ENCODE measurements around the gene CACNA2D1. TPM values are rescaled to one million over a fixed set of nuclear protein-coding genes. Genes with fewer than 3 reads are reported as not detected.

CACNA2D1 gene
- total RNA-seq, 1 experiment from 2014 or later: 36.2 TPM

- no peak overlapping the region for H3K27ac ChIP-seq (ENCODE audit: insufficient read length, low read depth, low read length)
- no peak overlapping the region for H4K5ac ChIP-seq (ENCODE audit: insufficient read length, low read depth, low read length)
- no peak overlapping the region for H4K91ac ChIP-seq (ENCODE audit: insufficient read length, low read depth, low read length)
- no peak overlapping the region for H2BK5ac ChIP-seq (ENCODE audit: insufficient read length, low read length)
- H3K79me2 ChIP-seq (ENCODE audit: insufficient read depth, low read length): no peaks in the 10 kb centered on the region
- H3K56ac ChIP-seq (ENCODE audit: insufficient read length, low read depth, low read length): no peak overlapping the region
- Mint-ChIP-seq H3K27ac (no peak overlapping the region; a peak in 1 of 7 replicates), H3K9me3 (no peaks in the 10 kb centered on the region), H3K4me3 (no peak overlapping the region), H3K4me1 (peaks cover 10 to 13% of the 10 kb centered on the region in 2 experiments), H3K27me3 (ENCODE audit: low read depth) (no peaks in the 10 kb centered on the region), H3K36me3 (ENCODE audit: insufficient read depth in 1 of 3, low read depth in 3 of 3) (no peaks in the 10 kb centered on the region)
- H3K79me1 ChIP-seq (ENCODE audit: insufficient read depth, low read depth, low read length, poor library complexity, severe bottlenecking): no peaks in the 10 kb centered on the region
- no peaks in the 10 kb centered on the region for H3K4me1 ChIP-seq (ENCODE audit: insufficient read depth, low read length)
- DNase-seq: no peak
- H3K27me3 ChIP-seq (ENCODE audit: insufficient read depth, low read length): no peaks in the 10 kb centered on the region
- no peaks in the 10 kb centered on the region for H4K20me1 ChIP-seq (ENCODE audit: control insufficient read depth, insufficient read depth, insufficient read length)
- no peak overlapping the region for H3T11ph ChIP-seq (ENCODE audit: low read length)
- no peak overlapping the region for H2AK5ac ChIP-seq (ENCODE audit: insufficient read length, low read length)
- H2BK20ac ChIP-seq (ENCODE audit: low read depth, low read length, poor library complexity, severe bottlenecking): no peak overlapping the region
- no peaks in the 10 kb centered on the region for H3K9me3 ChIP-seq (ENCODE audit: control insufficient read depth, low read depth, low read length)
- no peak overlapping the region for H3K4ac ChIP-seq (ENCODE audit: low read depth, low read length)
- H3K4me2 ChIP-seq (ENCODE audit: insufficient read depth, insufficient read length, low read length): no peak overlapping the region
- no peak overlapping the region for H3K14ac ChIP-seq (ENCODE audit: insufficient read depth, low read length)
- no peak overlapping the region for H2BK12ac ChIP-seq (ENCODE audit: insufficient read length, low read depth, low read length)
- no peak overlapping the region for H2AFZ ChIP-seq (ENCODE audit: low read length)
- no peak overlapping the region for H2BK15ac ChIP-seq (ENCODE audit: low read depth, low read length)
- H4K8ac ChIP-seq (replicated peaks; ENCODE audit: insufficient read length, low read depth, low read length): no peak overlapping the region
- TF ChIP-seq, protein P1, sequence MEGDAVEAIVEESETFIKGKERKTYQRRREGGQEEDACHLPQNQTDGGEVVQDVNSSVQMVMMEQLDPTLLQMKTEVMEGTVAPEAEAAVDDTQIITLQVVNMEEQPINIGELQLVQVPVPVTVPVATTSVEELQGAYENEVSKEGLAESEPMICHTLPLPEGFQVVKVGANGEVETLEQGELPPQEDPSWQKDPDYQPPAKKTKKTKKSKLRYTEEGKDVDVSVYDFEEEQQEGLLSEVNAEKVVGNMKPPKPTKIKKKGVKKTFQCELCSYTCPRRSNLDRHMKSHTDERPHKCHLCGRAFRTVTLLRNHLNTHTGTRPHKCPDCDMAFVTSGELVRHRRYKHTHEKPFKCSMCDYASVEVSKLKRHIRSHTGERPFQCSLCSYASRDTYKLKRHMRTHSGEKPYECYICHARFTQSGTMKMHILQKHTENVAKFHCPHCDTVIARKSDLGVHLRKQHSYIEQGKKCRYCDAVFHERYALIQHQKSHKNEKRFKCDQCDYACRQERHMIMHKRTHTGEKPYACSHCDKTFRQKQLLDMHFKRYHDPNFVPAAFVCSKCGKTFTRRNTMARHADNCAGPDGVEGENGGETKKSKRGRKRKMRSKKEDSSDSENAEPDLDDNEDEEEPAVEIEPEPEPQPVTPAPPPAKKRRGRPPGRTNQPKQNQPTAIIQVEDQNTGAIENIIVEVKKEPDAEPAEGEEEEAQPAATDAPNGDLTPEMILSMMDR (conservative IDR thresholded peaks at IDR 0.05): no peak
- H3K23me2 ChIP-seq (ENCODE audit: insufficient read length, low read depth, low read length, poor library complexity, severe bottlenecking): no peaks in the 10 kb centered on the region
- no peak overlapping the region for H3K18ac ChIP-seq (ENCODE audit: insufficient read length, low read depth, low read length)
- no peak overlapping the region for H2BK120ac ChIP-seq (ENCODE audit: low read depth, low read length, poor library complexity, severe bottlenecking)
- H3K23ac ChIP-seq (ENCODE audit: insufficient read length, low read depth, low read length): no peak overlapping the region
- H3K9ac ChIP-seq (ENCODE audit: extremely low read depth, insufficient read length, low read length): no peak overlapping the region
- WGBS (ENCODE audit: extremely low coverage, insufficient read length, low lambda C conversion rate): no CpG with 5 or more reads among the region's 2 CpGs
These were observed 275.8 kb downstream of the CACNA2D1 start for GRCh38 chr7:82167558-82168314.
